ENCODE data around the gene HDHD2. TPM values are rescaled to one million over a fixed set of nuclear protein-coding genes. Genes with fewer than 3 reads are reported as not detected.

HDHD2 gene
- total RNA-seq, 1 experiment from 2014 or later = 42.9 TPM

DNA sequence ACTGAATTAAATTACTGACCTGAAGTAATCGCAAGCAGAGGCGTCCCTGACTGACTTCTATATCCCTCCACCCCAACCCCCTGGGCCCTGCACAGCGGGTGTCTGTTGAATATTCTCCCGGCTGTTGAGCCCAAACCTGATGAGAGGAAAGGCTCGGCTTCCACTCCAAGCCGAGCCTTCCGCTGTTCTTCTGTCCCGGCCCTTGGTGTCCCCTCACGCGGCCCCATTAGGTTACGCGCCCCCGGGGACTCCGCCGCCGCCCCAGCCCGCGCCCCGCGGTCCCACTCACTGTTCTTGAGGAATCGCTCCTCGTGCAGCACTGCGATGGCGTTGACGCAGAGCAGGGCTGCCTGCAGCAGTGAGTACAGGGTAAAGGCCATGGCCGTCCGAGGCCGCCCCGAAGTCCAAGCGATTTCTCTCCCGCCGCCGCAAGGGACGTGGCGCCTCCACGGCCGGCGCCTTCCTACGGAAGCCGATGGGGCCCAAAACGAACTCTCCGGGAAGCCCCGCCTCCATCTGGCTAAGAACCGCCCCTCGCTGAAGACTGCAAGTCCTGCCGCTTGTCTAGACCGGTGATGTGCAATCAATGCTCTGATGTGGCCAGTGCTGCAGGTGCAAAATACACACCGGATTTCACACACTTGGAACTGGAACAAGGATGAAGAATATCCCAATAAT, 25.7 kb upstream of the HDHD2 start, which contains the start of gene IER3IP1:
Gene IER3IP1, minus strand, starts transcription at position 467 of the 678 bp plus-strand sequence. Its CDS starts 87 bp downstream, at position 380.
- Histone ChIP-seq H3K9ac (ENCODE audit: low read length) (peak within 1 kb of the TSS; percentile 95), H3K4me3 (ENCODE audit: low read length) (peak within 1 kb of the TSS; percentile 98), H3K36me3 (ENCODE audit: insufficient read depth, low read length) (peaks cover 7% of the 10 kb centered on the region), H4K20me1 (ENCODE audit: insufficient read depth, low read depth, low read length) (peaks cover 5% of the 10 kb centered on the region; the same call in 1 of the 2 replicates), H3K79me2 (ENCODE audit: low read length) (peaks cover 51% of the 10 kb centered on the region), H3K27ac (ENCODE audit: low read length) (peak within 1 kb of the TSS; percentile 70), H3K9me3 (ENCODE audit: low read length) (no peaks in the 10 kb centered on the region), H3K4me1 (ENCODE audit: low read length) (peaks cover 46% of the 10 kb centered on the region), H3K27me3 (ENCODE audit: low read length) (no peaks in the 10 kb centered on the region), H3K4me2 (ENCODE audit: low read depth, low read length, poor library complexity, severe bottlenecking) (peak within 1 kb of the TSS; percentile 94), H3K9me2 (replicated peaks; ENCODE audit: insufficient read depth, low read length) (no peaks in the 10 kb centered on the region), H2AFZ (ENCODE audit: low read length) (peak within 1 kb of the TSS; percentile 99)
- DNase-seq = peak; percentile 95

DNA sequence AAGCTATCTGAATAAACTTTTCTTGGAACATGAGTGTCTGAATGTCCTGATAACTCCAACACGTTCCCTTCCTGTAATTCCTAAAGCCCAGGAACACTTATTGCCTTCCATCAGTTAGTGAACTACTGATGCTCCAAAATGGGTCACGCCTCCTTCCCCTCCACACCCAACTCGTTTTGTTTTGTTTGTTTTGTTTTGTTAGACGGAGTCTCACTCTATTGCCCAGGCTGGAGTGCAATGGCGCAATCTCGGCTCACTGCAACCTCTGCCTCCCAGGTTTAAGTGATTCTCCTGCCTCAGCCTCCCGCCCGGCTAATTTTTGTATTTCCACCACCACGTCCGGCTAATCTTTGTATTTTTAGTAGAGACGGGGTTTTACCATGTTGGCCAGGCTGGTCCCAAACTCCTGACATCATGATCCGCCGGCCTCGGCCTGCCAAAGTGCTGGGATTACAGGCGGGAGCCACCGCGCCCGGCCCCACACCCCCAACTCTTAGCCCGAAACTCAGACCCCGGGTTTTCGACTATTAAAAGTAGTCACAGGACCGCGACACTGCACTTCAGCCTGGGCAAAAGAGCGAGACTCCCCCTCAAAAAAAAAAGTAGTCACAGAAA, 25.1 kb upstream of the HDHD2 start:
- Histone ChIP-seq H3K36me3 (ENCODE audit: insufficient read depth, low read length) (peaks cover 7% of the 10 kb centered on the region), H3K79me2 (ENCODE audit: low read length) (peaks cover 57% of the 10 kb centered on the region), H4K20me1 (ENCODE audit: insufficient read depth, low read depth, low read length) (peaks cover 5% of the 10 kb centered on the region; the same call in 1 of the 2 replicates), H3K9ac (ENCODE audit: low read length) (peak overlapping the region; percentile 95), H3K9me2 (replicated peaks; ENCODE audit: insufficient read depth, low read length) (no peaks in the 10 kb centered on the region), H3K27me3 (ENCODE audit: low read length) (no peaks in the 10 kb centered on the region), H3K4me3 (ENCODE audit: low read length) (peak overlapping the region; percentile 98), H3K4me1 (ENCODE audit: low read length) (peaks cover 40% of the 10 kb centered on the region), H3K4me2 (ENCODE audit: low read depth, low read length, poor library complexity, severe bottlenecking) (peak overlapping the region; percentile 94), H3K27ac (ENCODE audit: low read length) (peak overlapping the region; percentile 70), H2AFZ (ENCODE audit: low read length) (peak overlapping the region; percentile 99), H3K9me3 (ENCODE audit: low read length) (no peaks in the 10 kb centered on the region)
- no peak for DNase-seq

DNA sequence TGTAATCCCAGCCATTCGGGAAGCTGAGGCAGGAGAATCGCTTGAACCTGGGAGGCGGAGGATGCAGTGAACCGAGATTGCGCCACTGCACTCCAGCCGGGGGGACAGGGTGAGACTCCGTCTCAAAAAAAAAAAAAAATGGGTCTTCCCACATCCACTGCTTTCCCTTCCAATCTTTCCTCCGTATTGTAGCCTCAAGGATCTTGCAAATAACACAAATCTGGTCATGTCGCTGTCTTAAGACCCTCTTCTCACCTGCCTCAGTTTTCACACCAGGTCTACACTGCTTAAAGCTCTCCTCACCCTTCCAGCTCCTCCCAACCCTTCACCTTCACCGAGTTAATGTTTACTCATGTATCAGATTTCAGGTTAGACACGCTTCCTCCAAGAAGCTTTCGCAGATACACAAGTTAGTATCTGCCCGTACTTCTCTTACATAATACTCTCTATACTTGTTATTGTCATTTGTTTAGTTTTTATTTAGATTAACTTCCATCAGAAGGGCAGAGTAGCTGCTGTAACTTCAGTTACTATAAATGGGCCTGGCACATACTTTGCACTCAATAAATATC, 24.3 kb upstream of the HDHD2 start:
- H4K20me1 ChIP-seq (ENCODE audit: insufficient read depth, low read depth, low read length) = peaks cover 5% of the 10 kb centered on the region; the same call in 1 of the 2 replicates
- H3K79me2 ChIP-seq (ENCODE audit: low read length) = peaks cover 65% of the 10 kb centered on the region
- no peak overlapping the region for H2AFZ ChIP-seq (ENCODE audit: low read length)
- peaks cover 7% of the 10 kb centered on the region for H3K36me3 ChIP-seq (ENCODE audit: insufficient read depth, low read length)
- no peaks in the 10 kb centered on the region for H3K27me3 ChIP-seq (ENCODE audit: low read length)
- no peak for DNase-seq
- peak overlapping the region; percentile 94 for H3K4me2 ChIP-seq (ENCODE audit: low read depth, low read length, poor library complexity, severe bottlenecking)
- H3K4me3 ChIP-seq (ENCODE audit: low read length) = peak overlapping the region; percentile 98
- peak overlapping the region; percentile 95 for H3K9ac ChIP-seq (ENCODE audit: low read length)
- H3K9me2 ChIP-seq (replicated peaks; ENCODE audit: insufficient read depth, low read length) = no peaks in the 10 kb centered on the region
- H3K9me3 ChIP-seq (ENCODE audit: low read length) = no peaks in the 10 kb centered on the region
- H3K4me1 ChIP-seq (ENCODE audit: low read length) = peaks cover 32% of the 10 kb centered on the region
- H3K27ac ChIP-seq (ENCODE audit: low read length) = peak overlapping the region; percentile 14; the same call in 1 of the 2 replicates

DNA sequence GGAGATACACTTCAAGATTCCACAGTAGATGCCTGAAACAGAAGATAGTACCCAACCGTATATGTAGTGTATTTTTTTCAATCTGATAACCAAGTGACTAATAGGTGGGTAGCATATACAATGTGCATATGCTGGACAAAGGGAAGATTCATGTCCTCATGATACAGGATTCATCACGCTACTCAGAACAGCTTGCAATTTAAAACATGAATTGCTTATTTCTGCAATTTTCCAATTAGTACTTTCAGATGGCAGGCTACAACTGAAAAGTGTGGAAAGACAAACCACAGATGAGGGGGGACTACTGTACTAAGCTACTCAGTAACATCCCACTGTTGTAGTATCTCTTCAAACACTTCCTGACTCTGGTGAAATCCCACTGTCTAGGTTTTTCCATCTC, 22.2 kb upstream of the HDHD2 start:
- H2AFZ ChIP-seq (ENCODE audit: low read length) = no peak overlapping the region
- H3K27me3 ChIP-seq (ENCODE audit: low read length) = no peaks in the 10 kb centered on the region
- peaks cover 29% of the 10 kb centered on the region for H3K4me1 ChIP-seq (ENCODE audit: low read length)
- H3K27ac ChIP-seq (ENCODE audit: low read length) = no peak overlapping the region
- H3K36me3 ChIP-seq (ENCODE audit: insufficient read depth, low read length) = peaks cover 7% of the 10 kb centered on the region
- no peaks in the 10 kb centered on the region for H3K9me3 ChIP-seq (ENCODE audit: low read length)
- peaks cover 83% of the 10 kb centered on the region for H3K79me2 ChIP-seq (ENCODE audit: low read length)
- H3K4me2 ChIP-seq (ENCODE audit: low read depth, low read length, poor library complexity, severe bottlenecking) = no peak overlapping the region
- H3K4me3 ChIP-seq (ENCODE audit: low read length) = no peak overlapping the region
- H4K20me1 ChIP-seq (ENCODE audit: insufficient read depth, low read depth, low read length) = peaks cover 5% of the 10 kb centered on the region; the same call in 1 of the 2 replicates
- no peak for DNase-seq
- H3K9me2 ChIP-seq (replicated peaks; ENCODE audit: insufficient read depth, low read length) = no peaks in the 10 kb centered on the region
- no peak overlapping the region for H3K9ac ChIP-seq (ENCODE audit: low read length)

DNA sequence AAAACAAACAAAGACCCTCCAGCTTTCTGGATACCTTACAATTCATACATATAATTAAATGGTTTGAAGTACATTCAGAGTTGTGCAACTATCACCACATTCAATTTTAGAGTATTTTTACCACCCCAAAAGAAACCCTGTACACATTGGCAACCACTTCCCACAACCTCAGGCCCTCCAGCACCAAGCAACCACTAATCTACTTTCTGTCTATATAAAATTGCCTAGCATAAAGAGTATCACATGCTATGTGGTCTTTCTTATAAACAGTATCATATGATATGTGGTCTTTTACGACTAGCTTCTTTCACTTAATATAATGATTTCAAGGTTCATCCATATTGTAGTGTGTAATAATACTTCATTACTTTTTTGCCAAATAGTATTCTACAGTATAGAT, 18.6 kb upstream of the HDHD2 start:
- no peak overlapping the region for H3K9ac ChIP-seq (ENCODE audit: low read length)
- peaks cover 96% of the 10 kb centered on the region for H3K79me2 ChIP-seq (ENCODE audit: low read length)
- peaks cover 7% of the 10 kb centered on the region for H3K36me3 ChIP-seq (ENCODE audit: insufficient read depth, low read length)
- H3K9me2 ChIP-seq (replicated peaks; ENCODE audit: insufficient read depth, low read length) = no peaks in the 10 kb centered on the region
- no peak for DNase-seq
- no peaks in the 10 kb centered on the region for H3K27me3 ChIP-seq (ENCODE audit: low read length)
- peaks cover 32% of the 10 kb centered on the region for H3K4me1 ChIP-seq (ENCODE audit: low read length)
- H2AFZ ChIP-seq (ENCODE audit: low read length) = no peak overlapping the region
- no peak overlapping the region for H3K4me2 ChIP-seq (ENCODE audit: low read depth, low read length, poor library complexity, severe bottlenecking)
- no peaks in the 10 kb centered on the region; the same call in 1 of the 2 replicates for H4K20me1 ChIP-seq (ENCODE audit: insufficient read depth, low read depth, low read length)
- no peak overlapping the region for H3K4me3 ChIP-seq (ENCODE audit: low read length)
- no peaks in the 10 kb centered on the region for H3K9me3 ChIP-seq (ENCODE audit: low read length)
- H3K27ac ChIP-seq (ENCODE audit: low read length) = no peak overlapping the region

DNA sequence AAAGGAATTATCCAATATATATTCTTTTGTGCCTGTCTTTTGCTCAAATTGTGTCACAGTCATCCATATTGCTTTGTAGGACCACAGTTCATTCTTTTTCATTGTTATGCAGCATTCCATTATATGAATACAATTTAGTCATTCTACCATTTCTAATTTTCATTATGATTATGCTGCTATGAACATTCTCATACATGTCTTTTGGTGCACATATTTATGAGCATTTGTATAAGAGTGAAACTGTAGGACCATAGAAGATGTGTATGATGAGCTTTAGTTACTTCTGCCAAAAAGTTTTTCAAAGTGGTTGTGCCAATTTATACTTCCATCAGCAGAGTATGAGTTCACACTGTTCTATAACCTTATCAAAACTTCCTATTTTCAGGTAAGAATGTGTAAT, 18.2 kb upstream of the HDHD2 start:
- H3K36me3 ChIP-seq (ENCODE audit: insufficient read depth, low read length) = peaks cover 5% of the 10 kb centered on the region; the same call in 1 of the 2 replicates
- H3K27ac ChIP-seq (ENCODE audit: low read length) = no peak overlapping the region
- peaks cover 96% of the 10 kb centered on the region for H3K79me2 ChIP-seq (ENCODE audit: low read length)
- no peak for DNase-seq
- H3K4me2 ChIP-seq (ENCODE audit: low read depth, low read length, poor library complexity, severe bottlenecking) = no peak overlapping the region
- H3K27me3 ChIP-seq (ENCODE audit: low read length) = no peaks in the 10 kb centered on the region
- H4K20me1 ChIP-seq (ENCODE audit: insufficient read depth, low read depth, low read length) = no peaks in the 10 kb centered on the region; the same call in 1 of the 2 replicates
- peaks cover 32% of the 10 kb centered on the region for H3K4me1 ChIP-seq (ENCODE audit: low read length)
- no peak overlapping the region for H3K4me3 ChIP-seq (ENCODE audit: low read length)
- H3K9ac ChIP-seq (ENCODE audit: low read length) = no peak overlapping the region
- H3K9me2 ChIP-seq (replicated peaks; ENCODE audit: insufficient read depth, low read length) = no peaks in the 10 kb centered on the region
- no peaks in the 10 kb centered on the region for H3K9me3 ChIP-seq (ENCODE audit: low read length)
- no peak overlapping the region for H2AFZ ChIP-seq (ENCODE audit: low read length)

DNA sequence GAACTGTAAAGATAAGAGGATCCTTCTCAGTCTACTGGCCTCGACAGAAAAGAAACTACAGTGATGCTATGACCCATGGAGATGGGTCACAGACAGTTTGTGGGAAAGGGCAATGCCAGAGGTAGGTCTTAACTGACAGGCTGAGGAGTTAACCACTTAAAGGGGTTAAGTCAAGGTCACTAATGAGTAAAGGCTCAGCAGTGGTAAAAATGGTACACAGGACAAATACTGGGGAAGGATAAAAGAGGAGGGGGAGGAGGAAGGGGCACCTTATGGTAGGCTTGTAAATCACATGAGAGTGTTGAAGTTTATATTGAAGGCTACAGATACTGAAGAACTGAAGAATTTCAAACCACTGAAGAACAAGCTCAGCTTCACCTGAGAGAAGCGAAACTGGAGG, 16.0 kb upstream of the HDHD2 start:
- H3K9ac ChIP-seq (ENCODE audit: low read length) = no peak overlapping the region
- DNase-seq = no peak
- no peak overlapping the region for H3K4me2 ChIP-seq (ENCODE audit: low read depth, low read length, poor library complexity, severe bottlenecking)
- H3K79me2 ChIP-seq (ENCODE audit: low read length) = peaks cover 96% of the 10 kb centered on the region
- H2AFZ ChIP-seq (ENCODE audit: low read length) = no peak overlapping the region
- H3K27me3 ChIP-seq (ENCODE audit: low read length) = no peaks in the 10 kb centered on the region
- no peak overlapping the region for H3K27ac ChIP-seq (ENCODE audit: low read length)
- no peaks in the 10 kb centered on the region for H3K9me3 ChIP-seq (ENCODE audit: low read length)
- no peaks in the 10 kb centered on the region for H4K20me1 ChIP-seq (ENCODE audit: insufficient read depth, low read depth, low read length)
- no peak overlapping the region for H3K4me3 ChIP-seq (ENCODE audit: low read length)
- H3K36me3 ChIP-seq (ENCODE audit: insufficient read depth, low read length) = no peaks in the 10 kb centered on the region
- peaks cover 25% of the 10 kb centered on the region for H3K4me1 ChIP-seq (ENCODE audit: low read length)
- no peaks in the 10 kb centered on the region for H3K9me2 ChIP-seq (replicated peaks; ENCODE audit: insufficient read depth, low read length)

DNA sequence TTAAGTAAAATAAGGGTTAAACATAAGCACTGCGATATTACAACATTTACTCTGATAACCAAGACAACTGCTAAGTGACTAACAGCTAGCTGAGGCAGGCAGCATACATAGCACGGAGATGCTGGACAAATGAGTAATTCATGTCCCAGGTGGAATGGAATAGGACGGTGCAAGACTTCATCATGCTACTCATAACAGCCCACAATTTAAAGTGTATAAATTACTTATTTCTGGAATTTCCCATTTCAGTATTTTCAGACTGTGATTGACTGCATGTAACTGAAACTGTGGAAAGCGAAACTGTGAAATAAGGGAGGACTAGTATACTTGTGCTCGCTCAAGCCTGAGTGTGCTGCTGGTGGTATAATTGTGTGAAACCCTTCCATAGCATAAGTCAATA, 12.9 kb upstream of the HDHD2 start:
- no peak overlapping the region for H3K9ac ChIP-seq (ENCODE audit: low read length)
- H2AFZ ChIP-seq (ENCODE audit: low read length) = no peak overlapping the region
- no peak overlapping the region for H3K4me3 ChIP-seq (ENCODE audit: low read length)
- no peaks in the 10 kb centered on the region for H3K9me2 ChIP-seq (replicated peaks; ENCODE audit: insufficient read depth, low read length)
- H3K27me3 ChIP-seq (ENCODE audit: low read length) = no peaks in the 10 kb centered on the region
- H3K4me1 ChIP-seq (ENCODE audit: low read length) = peaks cover 25% of the 10 kb centered on the region
- H3K79me2 ChIP-seq (ENCODE audit: low read length) = peaks cover 97% of the 10 kb centered on the region
- no peak overlapping the region for H3K4me2 ChIP-seq (ENCODE audit: low read depth, low read length, poor library complexity, severe bottlenecking)
- no peak for DNase-seq
- H3K9me3 ChIP-seq (ENCODE audit: low read length) = no peaks in the 10 kb centered on the region
- H3K27ac ChIP-seq (ENCODE audit: low read length) = no peak overlapping the region
- H3K36me3 ChIP-seq (ENCODE audit: insufficient read depth, low read length) = 0 out of 2 replicates have a peak, but pooled peaks cover 3% of the 10 kb centered on the region
- H4K20me1 ChIP-seq (ENCODE audit: insufficient read depth, low read depth, low read length) = no peaks in the 10 kb centered on the region

All from Karpas-422 (cell line).